Spleen (tissue), 7 donors: ENCODE measurements around the gene C1GALT1.

Source experiments
- CTCF ChIP-seq, 11 experiments: fragments of 200-600 bp in 7 of 11; fragments of 450-650 bp in 4 of 11; sonication (generic) in 4 of 11; IDR thresholded peaks in 8 of 11; conservative IDR thresholded peaks in 3 of 11; 1 replicate in 7 of 11; 2 replicates in 4 of 11; pipeline versions ENCODE4 v1.4.0 to v1.8.0; 2016 to 2021; ENCODE audit warnings: antibody characterized with exemption in 11 of 11, inconsistent platforms in 4 of 11, mild to moderate bottlenecking in 1 of 11
- POLR2A ChIP-seq, 3 donors: fragments of 450-650 bp; IDR thresholded peaks; one replicate each; pipeline ENCODE4 v1.5.1; 2017; ENCODE audit warnings: antibody characterized with exemption in 3 of 3, mild to moderate bottlenecking in 1 of 3
- donor health status: DM: no; HTN: no; CAD: no; lungs with moderate emphysema.
- donor health status: DM: no; HTN: no; CAD: no.
- donor health status: DM: no; HTN: no; CAD: no.

GRCh38 chr7:7263297-7264230 is 81.2 kb downstream of the C1GALT1 start:
- no peak for TF ChIP-seq POLR2A (IDR thresholded peaks at IDR 0.05)
- TF ChIP-seq CTCF (IDR thresholded peaks at IDR 0.05 in 8 of 11, conservative IDR thresholded peaks at IDR 0.05 in 3 of 11), result no peak
